Epithelial cell of esophagus (primary cell): ENCODE data around the gene CEP57L1.
A peak's percentile ranks its signal among the peaks of the same experiment; 100 is the strongest.
"Not testable (repeated sequence)": the region's sequence is repeated elsewhere in the genome, so short reads cannot be mapped to it uniquely, and the experiment has no call there.

Source experiments
- DNase-seq: peaks from one replicate; pipeline ENCODE4 v3.0.0; 2010; ENCODE audit warnings: low read depth
- H3K4me3 ChIP-seq: 2 replicates; pipeline ENCODE4 v1.5.1; 2011; ENCODE audit warnings: mild to moderate bottlenecking, low read length, control low read depth
- TF ChIP-seq, protein P1 (sequence below): IDR thresholded peaks from 2 replicates; pipeline ENCODE4 v1.5.1; 2011; ENCODE audit warnings: low read depth, mild to moderate bottlenecking, low read length, control low read depth, inconsistent platforms; ENCODE audit not compliant: insufficient read depth; ENCODE audit errors: missing control alignments

Gene CEP57L1

DNA sequence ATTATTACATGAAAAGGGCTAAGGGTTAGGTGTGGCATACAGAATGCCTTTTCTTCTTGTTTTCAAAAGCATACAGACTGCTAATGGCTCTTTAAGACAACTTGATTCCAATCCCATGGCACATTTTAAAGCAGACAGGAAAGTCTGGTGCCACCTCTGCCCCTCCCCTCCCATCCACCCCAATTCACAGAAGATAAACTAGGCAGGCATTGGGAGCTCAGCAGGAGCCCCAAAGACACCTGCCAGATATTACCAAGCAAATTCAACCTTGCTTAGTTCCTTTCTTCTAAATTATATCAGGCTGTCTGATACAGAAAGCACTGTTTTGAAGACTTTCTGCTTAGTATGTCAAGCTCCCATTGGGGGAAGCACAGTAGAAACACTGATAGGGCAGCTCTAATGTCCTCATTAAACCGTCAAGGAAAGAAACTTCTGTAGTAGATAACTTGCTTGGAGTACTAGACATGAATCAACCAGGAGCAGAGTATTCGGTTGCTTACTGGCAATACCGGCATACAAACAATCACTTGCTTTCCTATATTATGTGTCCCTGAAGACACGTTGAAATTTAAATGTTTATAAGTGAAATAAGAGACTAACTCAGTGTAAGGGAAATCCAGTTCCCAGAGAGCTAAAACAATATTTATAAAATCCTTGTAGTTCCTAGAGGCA lies 13.7 kb upstream of the CEP57L1 start:
- no peak for DNase-seq
- H3K4me3 ChIP-seq, result no peak overlapping the region
- TF ChIP-seq, protein P1, sequence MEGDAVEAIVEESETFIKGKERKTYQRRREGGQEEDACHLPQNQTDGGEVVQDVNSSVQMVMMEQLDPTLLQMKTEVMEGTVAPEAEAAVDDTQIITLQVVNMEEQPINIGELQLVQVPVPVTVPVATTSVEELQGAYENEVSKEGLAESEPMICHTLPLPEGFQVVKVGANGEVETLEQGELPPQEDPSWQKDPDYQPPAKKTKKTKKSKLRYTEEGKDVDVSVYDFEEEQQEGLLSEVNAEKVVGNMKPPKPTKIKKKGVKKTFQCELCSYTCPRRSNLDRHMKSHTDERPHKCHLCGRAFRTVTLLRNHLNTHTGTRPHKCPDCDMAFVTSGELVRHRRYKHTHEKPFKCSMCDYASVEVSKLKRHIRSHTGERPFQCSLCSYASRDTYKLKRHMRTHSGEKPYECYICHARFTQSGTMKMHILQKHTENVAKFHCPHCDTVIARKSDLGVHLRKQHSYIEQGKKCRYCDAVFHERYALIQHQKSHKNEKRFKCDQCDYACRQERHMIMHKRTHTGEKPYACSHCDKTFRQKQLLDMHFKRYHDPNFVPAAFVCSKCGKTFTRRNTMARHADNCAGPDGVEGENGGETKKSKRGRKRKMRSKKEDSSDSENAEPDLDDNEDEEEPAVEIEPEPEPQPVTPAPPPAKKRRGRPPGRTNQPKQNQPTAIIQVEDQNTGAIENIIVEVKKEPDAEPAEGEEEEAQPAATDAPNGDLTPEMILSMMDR, result no peak

DNA sequence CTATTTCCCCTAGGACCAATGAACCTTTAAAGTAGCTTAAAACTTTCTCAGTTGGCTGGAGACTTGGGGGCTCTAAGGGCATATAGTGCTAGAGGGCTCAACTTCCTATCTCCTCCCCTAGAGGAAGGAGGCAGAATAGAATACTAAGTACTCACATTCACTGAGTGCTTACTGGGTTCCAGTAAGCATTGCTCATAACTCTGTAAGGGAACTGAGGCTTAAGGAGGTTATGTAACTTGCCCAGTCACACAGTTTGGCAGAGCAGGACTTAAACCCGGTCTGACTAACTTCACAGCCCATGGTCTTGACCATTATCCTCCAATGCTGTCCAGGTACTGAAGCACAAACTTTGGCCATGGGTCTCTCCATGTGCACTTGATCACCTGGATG lies 13.1 kb upstream of the CEP57L1 start:
- peak; percentile 73 for DNase-seq
- TF ChIP-seq, protein P1, result peak; percentile 19
- no peak overlapping the region for H3K4me3 ChIP-seq

DNA sequence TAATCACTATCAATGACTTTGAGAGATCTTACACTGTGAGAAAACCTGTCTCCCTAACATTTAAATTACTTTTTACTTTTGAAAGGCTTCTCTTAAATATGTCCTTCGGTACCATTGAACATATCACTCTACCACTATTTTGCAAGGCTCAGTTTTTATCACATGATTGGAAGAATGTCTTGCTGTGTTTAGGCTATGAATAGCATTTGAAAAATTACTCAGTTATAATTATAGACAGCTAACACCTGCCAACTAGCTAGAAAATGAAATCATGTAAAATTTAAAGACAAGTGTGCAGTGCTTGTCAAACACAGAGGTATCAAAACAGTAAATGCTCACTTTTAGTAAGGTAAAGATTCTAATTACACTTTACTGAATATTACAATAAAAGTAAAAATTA lies 11.7 kb upstream of the CEP57L1 start:
- no peak overlapping the region for H3K4me3 ChIP-seq
- no peak for DNase-seq
- TF ChIP-seq, protein P1, result no peak

DNA sequence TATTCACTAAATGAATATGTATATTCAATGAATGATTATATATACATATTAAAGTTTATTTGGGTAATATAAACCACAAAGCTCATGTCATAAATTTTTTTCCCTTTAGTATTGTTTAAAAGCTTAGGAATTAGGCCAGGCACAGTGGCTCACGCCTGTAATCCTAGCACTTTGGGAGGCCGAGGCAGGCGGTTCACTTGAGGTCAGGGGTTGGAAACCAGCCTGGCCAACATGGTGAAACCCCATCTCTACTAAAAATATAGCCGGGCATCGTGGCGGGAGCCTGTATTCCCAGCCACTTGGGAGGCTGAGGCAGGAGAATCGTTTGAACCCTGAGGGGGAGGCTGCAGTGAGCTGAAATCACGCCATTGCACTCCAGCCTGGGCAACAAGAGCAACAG lies 11.2 kb upstream of the CEP57L1 start:
- DNase-seq, H3K4me3 ChIP-seq: not testable (repeated sequence)

DNA sequence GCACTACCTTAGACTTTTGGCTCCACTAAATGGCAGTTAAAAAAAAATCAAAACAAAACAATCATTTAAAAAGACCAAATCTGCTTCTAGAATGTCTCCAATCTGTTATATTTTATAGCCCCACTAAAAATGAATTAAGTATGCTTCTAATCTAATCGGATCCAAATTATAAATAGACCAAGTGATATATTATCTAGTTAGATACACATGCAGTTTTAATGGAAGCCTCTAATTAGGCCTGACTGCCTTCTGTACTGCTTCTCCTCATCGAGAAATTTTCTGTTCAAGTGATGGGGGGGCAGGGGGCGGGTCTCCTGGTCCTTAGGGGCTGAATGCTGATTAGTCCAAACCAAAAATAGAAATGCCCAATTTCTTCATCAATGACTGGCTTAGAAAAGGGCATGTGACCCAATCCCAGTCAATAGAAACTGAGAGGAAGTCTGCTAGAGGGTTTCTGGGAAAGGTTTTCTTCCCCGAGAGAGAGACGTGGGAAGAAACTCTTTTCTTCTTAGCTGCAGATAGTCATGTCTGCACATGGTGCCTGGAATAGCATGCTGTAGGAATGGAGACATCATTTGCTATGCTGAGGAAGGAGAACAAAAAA lies 7.5 kb upstream of the CEP57L1 start:
- DNase-seq, result no peak
- TF ChIP-seq, protein P1, result no peak
- H3K4me3 ChIP-seq, result no peak overlapping the region

DNA sequence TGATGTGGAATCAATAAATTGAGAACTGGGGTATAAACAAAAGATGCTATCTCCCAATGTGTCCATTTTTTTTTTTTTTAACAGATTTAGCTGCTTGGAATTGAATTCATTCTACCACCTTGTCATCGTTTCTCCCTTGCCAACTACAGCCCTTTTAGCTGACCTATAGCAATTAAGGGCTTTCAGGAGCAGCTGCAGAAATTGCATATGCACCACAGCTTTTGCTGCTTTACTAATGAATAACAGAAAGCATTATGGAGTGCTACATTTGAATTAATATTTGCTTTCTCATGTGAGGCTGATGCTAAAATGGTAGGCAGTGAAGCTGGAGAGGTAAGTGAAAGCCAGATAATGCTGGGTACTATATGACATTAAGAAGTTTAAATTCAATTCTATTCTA lies 6.3 kb upstream of the CEP57L1 start:
- TF ChIP-seq, protein P1, result no peak
- DNase-seq, result no peak
- no peak overlapping the region for H3K4me3 ChIP-seq

DNA sequence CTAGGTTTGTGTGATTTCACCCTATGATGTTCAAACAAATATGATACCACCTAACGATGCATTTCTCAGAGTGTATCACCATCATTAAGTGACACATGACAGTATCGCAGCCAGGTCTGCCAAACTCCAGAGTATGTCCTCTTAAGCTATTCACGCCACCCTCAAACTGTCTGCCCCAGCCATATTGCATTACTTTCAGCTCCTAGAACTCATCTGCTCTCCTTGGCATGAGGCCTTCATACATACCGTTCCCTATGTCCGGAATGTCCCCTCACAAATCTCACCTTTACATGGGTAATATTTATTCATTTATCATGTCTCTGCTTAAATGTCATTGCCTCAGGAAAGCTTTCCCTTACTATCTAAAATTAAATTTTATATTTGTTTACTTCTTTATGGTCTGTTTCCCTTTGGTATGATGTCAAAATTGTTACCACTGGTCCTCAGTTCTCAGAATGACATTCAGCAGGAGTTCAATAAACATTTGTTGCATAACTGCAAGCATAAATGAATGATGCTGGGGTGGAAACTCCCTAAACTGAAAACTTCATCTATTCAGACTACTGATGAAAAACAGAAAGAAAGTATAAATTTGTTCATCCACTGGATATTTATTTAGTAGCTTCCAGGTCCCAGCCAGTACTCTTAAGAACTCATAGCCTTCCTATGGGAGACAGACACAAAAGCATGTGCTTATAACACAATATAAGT lies 3.8 kb upstream of the CEP57L1 start:
- H3K4me3 ChIP-seq, result no peak overlapping the region
- no peak for DNase-seq
- TF ChIP-seq, protein P1, result no peak
